Mesothelial cell of epicardium (in vitro differentiated cells): ENCODE measurements around the gene CNST. TPM values are rescaled to one million over a fixed set of nuclear protein-coding genes. Genes with fewer than 3 reads are reported as not detected.
"Not testable (repeated sequence)": the region's sequence is repeated elsewhere in the genome, so short reads cannot be mapped to it uniquely, and the experiment has no call there.

Source experiments
- DNase-seq, 2 experiments: peaks; one replicate each; pipeline ENCODE4 v3.0.0; 2021; ENCODE audit warnings: low spot score in 2 of 2; ENCODE audit not compliant: unreplicated experiment in 2 of 2
- H3K27ac Mint-ChIP-seq: 2 replicates; pipeline ENCODE4 v1.8.0; 2021; ENCODE audit warnings: mixed read lengths
- H3K27me3 Mint-ChIP-seq: 2 replicates; pipeline ENCODE4 v1.8.0; 2021; ENCODE audit warnings: low read depth, mixed read lengths
- H3K36me3 Mint-ChIP-seq: 2 replicates; pipeline ENCODE4 v1.8.0; 2021; ENCODE audit warnings: mixed read lengths
- H3K4me1 Mint-ChIP-seq: 2 replicates; pipeline ENCODE4 v1.8.0; 2021; ENCODE audit warnings: mixed read lengths
- H3K4me3 Mint-ChIP-seq: 2 replicates; pipeline ENCODE4 v1.8.0; 2021; ENCODE audit warnings: mild to moderate bottlenecking, moderate library complexity, mixed read lengths
- H3K9me3 Mint-ChIP-seq: 2 replicates; pipeline ENCODE4 v1.8.0; 2021; ENCODE audit warnings: mixed read lengths
- total RNA-seq: library from RNA; stranded (reverse); gene quantifications from 3 replicates; pipeline ENCODE4 v1.2.1, GENCODE V29; 2021
- TF ChIP-seq, protein P1 (sequence below): fragments of 200-600 bp; sonication (generic); IDR thresholded peaks from one replicate; pipeline ENCODE4 v1.5.0; 2021; ENCODE audit warnings: antibody characterized with exemption; ENCODE audit not compliant: unreplicated experiment

CNST gene
- total RNA-seq, 1 donor from 2014 or later: 21.0 TPM

DNA sequence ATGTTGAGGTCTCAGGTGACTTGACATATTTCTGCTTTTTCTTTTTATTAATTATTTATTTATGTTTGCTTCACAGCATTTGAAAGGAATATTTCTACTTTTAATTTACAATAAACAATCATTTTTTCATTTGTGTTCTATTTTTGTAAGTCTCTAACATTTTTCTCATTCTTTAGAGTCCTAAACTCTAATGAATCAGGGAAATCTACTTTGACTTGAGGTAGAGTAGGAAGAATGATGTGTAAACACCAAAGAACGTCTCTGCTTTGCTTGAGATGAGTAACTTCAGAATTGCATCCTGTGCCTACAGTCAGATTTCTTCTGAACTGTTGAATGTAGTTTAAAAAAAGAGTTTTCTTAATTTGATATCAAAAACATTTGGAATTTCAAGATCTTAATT is 65.2 kb downstream of the CNST start:
- no peak overlapping the region for H3K27ac Mint-ChIP-seq
- H3K9me3 Mint-ChIP-seq: peaks cover 3% of the 10 kb centered on the region
- peaks cover 4% of the 10 kb centered on the region for H3K4me1 Mint-ChIP-seq
- TF ChIP-seq, protein P1, sequence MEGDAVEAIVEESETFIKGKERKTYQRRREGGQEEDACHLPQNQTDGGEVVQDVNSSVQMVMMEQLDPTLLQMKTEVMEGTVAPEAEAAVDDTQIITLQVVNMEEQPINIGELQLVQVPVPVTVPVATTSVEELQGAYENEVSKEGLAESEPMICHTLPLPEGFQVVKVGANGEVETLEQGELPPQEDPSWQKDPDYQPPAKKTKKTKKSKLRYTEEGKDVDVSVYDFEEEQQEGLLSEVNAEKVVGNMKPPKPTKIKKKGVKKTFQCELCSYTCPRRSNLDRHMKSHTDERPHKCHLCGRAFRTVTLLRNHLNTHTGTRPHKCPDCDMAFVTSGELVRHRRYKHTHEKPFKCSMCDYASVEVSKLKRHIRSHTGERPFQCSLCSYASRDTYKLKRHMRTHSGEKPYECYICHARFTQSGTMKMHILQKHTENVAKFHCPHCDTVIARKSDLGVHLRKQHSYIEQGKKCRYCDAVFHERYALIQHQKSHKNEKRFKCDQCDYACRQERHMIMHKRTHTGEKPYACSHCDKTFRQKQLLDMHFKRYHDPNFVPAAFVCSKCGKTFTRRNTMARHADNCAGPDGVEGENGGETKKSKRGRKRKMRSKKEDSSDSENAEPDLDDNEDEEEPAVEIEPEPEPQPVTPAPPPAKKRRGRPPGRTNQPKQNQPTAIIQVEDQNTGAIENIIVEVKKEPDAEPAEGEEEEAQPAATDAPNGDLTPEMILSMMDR: no peak
- no peak overlapping the region for H3K4me3 Mint-ChIP-seq
- H3K36me3 Mint-ChIP-seq: peaks cover 38% of the 10 kb centered on the region
- DNase-seq: no peak
- H3K27me3 Mint-ChIP-seq: no peaks in the 10 kb centered on the region

DNA sequence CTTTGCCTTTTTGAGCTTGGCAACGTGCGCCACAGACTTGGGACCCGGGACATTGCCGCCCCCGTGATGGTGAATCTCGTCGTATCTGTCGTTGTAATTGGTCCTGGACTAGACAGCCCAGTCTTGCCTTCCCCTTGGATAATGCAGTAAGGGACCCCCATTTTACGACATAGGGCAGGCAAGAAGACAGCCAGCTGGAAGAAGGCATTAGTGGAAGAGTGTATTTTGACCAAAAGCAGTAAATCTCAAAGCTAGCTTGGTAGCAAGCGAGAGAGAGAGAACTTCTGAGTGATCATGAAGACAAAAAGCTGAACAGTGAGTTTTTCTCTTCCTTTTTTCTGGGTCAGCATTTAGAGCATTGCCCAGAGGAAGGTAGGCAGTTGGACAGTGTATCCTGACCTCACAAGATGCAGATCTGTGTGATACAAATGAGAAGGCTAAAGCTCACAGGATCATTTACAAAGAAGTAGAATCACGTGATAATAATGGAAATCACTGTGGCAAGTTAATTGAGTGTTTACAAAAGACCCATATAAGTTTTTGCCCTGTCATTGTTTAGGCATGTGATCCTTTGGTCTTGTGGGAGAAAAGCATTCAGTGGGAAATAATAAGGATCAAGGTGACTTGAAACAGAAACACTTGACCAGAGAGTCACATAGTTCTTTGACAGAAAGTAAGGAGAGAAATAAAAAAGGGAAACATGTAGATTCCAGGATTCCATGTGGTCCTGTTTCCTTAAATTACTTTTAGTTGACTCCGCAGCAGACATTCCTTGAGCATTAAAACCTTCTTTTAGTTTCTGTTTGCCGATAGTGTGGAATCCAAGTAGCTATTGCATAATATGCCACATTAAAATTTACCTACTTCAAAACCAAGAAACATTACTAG is 66.3 kb downstream of the CNST start:
- Mint-ChIP-seq H3K4me3 (no peak overlapping the region), H3K27ac (peak overlapping the region; percentile 71), H3K9me3 (peaks cover 3% of the 10 kb centered on the region), H3K4me1 (peaks cover 4% of the 10 kb centered on the region), H3K27me3 (no peaks in the 10 kb centered on the region), H3K36me3 (peaks cover 28% of the 10 kb centered on the region)
- no peak for DNase-seq
- TF ChIP-seq, protein P1: no peak

DNA sequence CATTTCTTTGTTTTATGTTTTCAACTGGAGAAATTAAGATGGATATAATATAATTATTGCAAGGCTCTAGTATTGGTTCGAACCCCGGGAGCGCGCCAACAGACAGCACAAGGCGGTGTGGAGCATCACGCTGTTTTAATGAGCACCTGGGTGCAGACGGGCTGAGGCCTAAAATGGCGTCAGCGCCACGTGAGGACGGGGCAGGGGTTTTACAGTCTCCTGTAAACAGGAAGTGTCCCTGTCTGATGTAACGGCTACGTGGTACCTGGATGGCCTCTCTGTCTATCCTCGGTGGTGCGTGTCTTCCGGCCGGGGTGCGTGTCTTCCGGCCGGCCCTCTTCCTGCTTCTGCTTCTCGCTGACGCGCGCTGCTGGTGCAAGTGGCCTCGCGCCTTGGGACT is 68.4 kb downstream of the CNST start:
- H3K4me3 Mint-ChIP-seq, H3K27me3 Mint-ChIP-seq, H3K27ac Mint-ChIP-seq, DNase-seq, H3K9me3 Mint-ChIP-seq, H3K4me1 Mint-ChIP-seq: not testable (repeated sequence)
- peaks cover 25% of the 10 kb centered on the region for H3K36me3 Mint-ChIP-seq

DNA sequence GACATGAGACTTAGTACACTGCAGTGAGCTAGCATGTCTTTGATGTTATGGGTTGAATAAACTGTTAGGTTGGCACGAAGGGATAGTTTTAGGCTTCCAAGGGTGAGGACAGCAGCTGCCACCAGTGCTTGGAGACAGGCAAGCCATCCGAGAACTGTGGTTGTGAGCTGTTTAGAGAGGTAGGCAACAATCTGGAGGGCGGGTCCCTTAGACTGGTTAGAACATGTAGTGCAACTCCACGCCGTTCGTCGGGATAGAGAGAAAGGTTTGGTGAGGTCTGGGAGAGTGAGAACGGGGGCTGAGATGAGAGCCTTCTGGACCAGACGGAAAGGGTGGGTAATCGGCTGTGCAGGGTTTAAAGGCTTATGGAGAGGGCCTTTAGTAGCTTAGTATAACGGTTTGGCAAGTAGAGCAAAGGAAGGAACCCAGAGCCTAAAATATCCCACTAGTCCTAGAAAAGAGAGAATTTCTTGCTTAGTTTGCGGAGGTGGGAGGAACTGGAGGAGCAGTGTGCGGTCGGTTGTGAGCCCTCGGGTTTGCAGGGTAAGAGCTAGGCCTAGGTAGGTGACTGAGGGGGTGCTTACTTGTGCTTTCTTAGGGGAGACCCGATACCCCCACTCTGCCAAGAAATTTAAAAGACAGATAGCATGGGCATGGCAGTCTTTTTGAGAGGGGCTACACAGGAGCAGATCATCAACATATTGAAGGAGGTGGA is 72.8 kb downstream of the CNST start:
- DNase-seq: no peak
- TF ChIP-seq, protein P1: no peak
- peaks cover 10% of the 10 kb centered on the region for H3K9me3 Mint-ChIP-seq
- H3K27me3 Mint-ChIP-seq: no peaks in the 10 kb centered on the region
- H3K4me3 Mint-ChIP-seq: no peak overlapping the region
- peaks cover 27% of the 10 kb centered on the region for H3K36me3 Mint-ChIP-seq
- H3K4me1 Mint-ChIP-seq: no peaks in the 10 kb centered on the region
- H3K27ac Mint-ChIP-seq: no peak overlapping the region

DNA sequence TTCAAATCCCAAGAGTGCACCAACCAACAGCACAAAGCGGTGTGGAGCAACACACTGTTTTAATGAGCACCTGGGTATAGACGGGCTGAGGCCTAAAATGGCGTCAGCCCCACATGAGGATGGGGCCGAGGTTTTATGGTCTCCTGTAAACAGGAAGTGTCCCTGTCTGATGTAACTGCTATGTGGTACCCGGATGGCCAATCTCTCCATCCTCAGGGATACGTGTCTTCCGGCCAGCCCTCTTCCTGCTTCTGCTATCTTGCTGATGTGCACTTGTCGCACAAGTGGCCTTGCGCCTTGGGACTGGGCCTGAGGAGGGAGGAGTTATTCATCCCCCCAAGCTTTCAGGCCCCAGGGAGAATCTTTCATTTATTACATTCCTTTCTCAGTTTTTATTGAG is 73.5 kb downstream of the CNST start:
- H3K4me3 Mint-ChIP-seq: no peak overlapping the region
- H3K9me3 Mint-ChIP-seq: peaks cover 8% of the 10 kb centered on the region
- no peak for DNase-seq
- H3K4me1 Mint-ChIP-seq: no peaks in the 10 kb centered on the region
- TF ChIP-seq, protein P1: no peak
- H3K27ac Mint-ChIP-seq: no peak overlapping the region
- H3K36me3 Mint-ChIP-seq: peaks cover 25% of the 10 kb centered on the region
- H3K27me3 Mint-ChIP-seq: no peaks in the 10 kb centered on the region

DNA sequence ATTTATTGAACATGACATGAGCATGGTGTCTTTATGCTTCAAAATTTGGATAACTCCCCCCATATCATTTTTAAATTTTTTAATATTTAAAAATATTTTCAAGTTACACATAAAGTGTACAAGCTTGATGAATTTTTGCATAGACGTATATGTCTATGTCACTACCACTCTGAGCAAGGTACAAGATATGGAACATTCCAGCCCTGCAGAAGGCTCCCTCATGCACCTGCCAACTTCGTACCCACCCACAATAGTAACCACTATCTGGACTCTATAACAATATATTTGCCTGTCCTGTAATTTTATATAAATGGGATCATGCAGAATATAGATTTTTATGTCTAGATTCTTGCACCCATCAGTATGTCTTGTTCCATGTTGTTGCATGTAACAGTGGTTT is 74.5 kb downstream of the CNST start:
- H3K36me3 Mint-ChIP-seq: peaks cover 19% of the 10 kb centered on the region
- peaks cover 8% of the 10 kb centered on the region for H3K9me3 Mint-ChIP-seq
- H3K4me3 Mint-ChIP-seq: no peak overlapping the region
- TF ChIP-seq, protein P1: no peak
- H3K27me3 Mint-ChIP-seq: no peaks in the 10 kb centered on the region
- DNase-seq: no peak
- H3K4me1 Mint-ChIP-seq: no peaks in the 10 kb centered on the region
- H3K27ac Mint-ChIP-seq: no peak overlapping the region
